DMS 273 treated with DMSO at 0.1 percent for 48 hours (cell line): ENCODE measurements around the gene MX2.
"Not testable (repeated sequence)": the region's sequence is repeated elsewhere in the genome, so short reads cannot be mapped to it uniquely, and the experiment has no call there.

Experiments
- DNase-seq: peaks from one replicate; lab custom pipeline; 2025; lab: John Stamatoyannopoulos, UW

The MX2 gene

DNA sequence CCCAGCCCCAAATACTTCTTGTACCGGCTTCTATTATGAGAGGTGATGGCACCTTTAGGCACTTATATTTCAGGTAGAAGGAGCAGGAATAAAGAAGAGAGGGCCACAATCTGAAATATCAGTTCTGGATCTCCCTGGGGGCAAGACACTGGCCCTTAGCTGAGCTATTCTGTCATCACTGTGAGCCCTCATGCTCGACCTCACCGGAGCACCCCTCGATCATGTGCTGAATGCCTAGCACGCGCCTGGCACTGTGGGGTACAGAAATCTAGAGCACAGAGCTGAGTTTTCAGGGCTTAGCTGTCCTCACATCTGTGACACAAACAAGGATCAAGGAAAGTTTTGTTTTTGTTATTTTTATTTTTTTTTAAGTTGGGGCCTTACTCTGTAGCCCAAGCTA lies 56.6 kb downstream of the MX2 start:
- no peak for DNase-seq

DNA sequence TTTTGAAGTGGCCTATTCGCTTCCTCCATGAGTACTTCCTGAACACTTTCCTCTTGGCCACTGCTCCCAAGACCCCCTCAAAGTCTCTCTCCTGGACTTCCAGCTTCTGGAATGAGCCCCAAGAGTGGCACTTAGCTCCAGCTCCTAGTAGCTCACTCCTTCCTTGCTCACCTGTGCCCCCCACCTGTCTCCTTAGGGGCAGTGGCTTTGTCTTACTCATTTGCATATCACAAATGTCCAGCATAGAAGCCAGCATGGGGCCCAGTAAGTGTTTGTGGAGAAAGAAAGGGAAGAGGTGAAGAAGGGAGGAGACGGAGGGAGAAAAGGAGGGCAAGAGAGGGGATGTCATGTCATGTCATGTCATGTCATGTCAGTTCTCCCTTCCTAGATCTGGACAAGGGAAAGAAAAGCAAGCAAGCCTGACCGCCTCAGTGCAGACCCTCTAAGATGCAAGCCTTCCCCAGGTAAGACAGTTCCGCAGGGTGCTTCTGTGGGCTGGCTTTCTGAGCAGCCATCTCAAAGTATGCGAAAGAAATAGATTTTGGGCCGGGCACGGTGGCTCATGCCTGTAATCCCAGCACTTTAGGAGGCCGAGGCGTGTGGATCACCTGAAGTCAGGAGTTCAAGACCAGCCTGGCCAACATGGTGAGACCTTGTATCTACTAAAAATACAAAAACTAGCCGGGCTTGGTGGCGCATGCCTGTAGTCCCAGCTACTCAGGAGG lies 57.3 kb downstream of the MX2 start:
- no peak for DNase-seq

DNA sequence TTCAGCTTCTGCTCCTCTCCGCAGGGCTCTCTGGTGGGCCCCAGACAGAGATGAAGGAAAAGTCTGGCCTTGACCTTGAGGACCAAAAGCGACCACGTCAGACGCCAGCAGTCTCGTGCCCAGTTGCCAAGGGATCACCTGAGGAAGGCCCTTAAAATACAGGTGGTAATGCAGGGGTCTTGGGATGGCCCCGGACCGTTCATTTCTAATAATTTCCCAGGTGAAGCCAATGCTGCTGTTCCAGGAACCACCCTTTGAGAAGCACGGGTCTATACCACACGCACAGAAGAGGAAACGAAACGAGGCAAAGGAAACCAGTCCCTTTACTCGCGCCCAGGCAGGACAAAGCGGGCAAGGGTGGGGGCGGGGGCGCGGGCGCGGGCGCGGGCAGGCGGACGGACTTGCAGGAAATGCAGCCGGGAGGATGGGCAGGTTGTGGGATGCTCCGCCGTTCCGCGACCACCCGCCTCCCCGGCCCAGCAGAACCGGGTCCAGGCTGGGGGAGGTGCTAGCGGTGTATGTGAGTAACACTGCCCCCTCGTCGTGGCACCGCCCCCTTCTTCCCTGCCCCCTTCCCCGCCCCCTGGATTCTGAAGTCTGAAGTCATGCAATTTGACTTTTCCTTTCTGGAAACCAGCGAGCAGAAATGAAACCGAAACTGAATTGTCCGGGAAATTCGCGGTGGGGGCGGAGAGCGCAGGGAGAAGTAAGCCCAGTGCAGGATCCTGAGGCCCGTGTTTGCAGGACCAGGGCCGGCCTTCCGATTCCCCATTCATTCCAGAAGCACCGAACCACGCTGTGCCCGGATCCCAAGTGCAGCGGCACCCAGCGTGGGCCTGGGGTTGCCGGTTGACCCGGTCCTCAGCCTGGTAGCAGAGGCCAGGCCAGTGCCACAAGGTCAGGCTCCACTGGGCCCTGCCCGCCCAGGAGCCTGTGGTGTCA lies 58.4 kb downstream of the MX2 start:
- peak; percentile 45 for DNase-seq

DNA sequence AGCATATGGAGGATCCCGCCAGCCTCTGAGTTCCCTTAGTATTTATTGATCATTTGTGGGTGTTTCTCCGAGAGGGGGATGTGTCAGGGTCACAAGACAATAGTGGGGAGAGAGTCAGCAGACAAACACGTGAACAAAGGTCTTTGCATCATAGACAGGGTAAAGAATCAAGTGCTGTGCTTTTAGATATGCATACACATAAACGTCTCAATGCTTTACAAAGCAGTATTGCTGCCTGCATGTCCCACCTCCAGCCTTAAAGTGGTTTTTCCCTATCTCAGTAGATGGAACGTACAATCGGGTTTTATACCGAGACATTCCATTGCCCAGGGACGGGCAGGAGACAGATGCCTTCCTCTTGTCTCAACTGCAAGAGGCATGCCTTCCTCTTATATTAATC lies 59.2 kb downstream of the MX2 start:
- not testable (repeated sequence) for DNase-seq

DNA sequence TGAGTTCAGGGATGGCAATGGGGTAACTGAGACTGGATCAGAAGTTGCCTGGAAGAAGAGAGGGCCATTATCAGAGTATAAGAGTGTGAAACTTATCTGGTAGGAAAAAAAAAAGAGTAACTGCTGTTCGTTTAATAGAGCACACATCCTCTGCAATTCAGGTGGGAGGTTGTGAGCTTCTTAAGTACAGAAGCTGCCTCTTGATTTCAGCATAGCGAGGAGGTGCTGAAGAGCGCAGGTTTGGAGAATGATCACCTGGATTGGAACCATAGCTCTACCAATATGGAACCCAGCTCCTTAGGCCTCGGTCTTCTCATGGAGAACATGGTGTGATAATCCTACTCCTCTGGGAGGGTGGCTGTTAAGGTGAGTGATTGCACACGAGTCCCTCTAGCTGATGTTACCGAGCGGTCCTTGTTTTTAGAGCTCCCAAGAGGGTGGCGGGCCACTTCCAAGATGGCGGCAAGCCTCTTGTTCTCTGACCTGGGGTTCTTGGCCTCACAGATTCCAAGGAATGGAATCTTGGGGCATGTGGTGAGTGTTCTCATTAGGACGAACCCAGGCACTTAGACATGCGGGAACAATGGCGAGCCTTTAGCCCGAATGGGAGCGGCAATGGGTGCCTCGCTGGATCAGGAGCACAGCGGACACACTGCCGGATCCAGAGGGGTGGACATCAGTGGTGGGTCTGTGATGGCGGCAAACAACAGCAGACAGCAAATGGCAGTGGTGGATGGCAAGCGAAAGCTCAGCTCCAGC lies 60.9 kb downstream of the MX2 start:
- DNase-seq, result no peak

DNA sequence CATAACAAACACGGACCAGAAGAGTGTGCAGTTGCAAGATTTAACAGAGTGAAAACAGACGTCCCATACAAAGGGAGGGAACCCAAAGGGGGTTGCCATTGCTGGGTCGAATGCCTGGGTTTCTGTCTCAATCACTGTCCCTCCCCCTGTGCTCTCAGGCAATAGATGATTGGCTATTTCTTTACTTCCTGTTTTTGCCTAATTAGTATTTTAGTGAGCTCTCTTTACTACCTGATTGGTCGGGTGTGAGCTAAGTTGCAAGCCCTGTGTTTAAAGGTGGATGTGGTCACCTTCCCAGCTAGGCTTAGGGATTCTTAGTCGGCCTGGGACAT lies 61.4 kb downstream of the MX2 start:
- not testable (repeated sequence) for DNase-seq

DNA sequence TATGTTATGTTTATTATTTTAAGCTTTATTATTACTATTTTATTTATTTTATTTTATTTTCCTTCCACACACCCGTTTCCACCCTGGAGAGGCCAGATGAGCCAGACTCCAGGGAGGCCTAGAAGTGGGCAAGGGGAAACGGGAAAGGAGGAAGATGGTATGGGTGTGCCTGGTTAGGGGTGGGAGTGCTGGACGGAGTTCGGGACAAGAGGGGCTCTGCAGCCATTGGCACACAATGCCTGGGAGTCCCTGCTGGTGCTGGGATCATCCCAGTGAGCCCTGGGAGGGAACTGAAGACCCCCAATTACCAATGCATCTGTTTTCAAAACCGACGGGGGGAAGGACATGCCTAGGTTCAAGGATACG lies 63.7 kb downstream of the MX2 start:
- DNase-seq, result no peak

DNA sequence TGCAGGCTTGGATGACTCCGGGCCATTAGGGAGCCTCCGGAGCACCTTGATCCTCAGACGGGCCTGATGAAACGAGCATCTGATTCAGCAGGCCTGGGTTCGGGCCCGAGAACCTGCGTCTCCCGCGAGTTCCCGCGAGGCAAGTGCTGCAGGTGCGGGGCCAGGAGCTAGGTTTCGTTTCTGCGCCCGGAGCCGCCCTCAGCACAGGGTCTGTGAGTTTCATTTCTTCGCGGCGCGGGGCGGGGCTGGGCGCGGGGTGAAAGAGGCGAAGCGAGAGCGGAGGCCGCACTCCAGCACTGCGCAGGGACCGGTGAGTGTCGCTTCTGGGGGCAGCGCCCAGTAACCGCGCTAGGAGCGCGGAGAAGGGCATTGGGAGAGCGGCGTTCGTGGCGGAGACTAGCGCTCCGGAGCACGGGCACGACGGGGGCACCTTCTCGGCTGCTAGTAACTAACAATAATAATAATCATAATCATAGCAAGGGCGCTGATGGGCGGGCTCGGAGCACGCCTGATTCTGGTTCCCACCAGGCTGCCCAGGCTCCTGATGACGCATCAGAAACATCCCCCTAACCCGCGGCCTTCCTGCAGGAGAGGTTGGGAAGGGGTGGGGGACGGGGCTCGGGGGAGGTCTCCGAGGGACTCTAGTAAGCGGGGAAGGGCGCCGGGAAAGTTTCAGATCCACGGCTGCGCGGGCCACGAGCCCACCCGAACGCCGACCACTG lies 64.3 kb downstream of the MX2 start, which contains the start of gene MX1:
Gene MX1, plus strand, starts transcription at position 286 of the 722 bp plus-strand sequence. CDS start 5,832 bp downstream, outside the sequence.
- no peak for DNase-seq

DNA sequence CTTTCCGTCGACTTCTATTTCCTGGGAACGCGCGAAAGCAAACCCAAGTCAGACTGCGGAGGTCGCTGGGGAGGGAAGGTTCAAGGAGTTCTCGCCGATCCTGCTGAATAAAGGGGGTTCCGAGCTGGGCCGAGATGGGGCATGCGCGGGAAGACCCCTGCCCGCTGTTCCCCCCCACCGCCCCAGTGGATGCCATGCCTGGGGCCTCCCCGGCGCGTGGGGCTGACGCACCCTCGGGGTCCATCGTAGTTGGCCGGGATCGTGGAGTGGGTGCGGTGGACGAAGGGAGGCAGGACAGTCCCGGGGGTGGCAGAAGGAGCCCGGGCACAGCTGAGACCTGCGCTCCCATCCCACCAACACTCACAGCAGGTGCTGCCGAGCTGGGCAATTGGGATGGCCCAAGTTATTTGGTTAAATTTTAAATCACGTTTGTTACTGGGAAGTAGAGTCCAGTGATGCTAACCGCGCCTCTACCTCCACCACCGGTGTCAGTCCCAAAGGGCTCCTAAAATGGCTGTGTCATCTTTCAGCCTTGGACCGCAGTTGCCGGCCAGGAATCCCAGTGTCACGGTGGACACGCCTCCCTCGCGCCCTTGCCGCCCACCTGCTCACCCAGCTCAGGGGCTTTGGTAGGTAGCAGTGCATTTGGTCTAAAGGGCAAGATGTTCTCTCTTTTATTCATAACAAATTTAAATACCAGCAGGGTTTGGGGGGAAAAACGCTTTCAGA lies 65.0 kb downstream of the MX2 start:
- DNase-seq, result no peak

DNA sequence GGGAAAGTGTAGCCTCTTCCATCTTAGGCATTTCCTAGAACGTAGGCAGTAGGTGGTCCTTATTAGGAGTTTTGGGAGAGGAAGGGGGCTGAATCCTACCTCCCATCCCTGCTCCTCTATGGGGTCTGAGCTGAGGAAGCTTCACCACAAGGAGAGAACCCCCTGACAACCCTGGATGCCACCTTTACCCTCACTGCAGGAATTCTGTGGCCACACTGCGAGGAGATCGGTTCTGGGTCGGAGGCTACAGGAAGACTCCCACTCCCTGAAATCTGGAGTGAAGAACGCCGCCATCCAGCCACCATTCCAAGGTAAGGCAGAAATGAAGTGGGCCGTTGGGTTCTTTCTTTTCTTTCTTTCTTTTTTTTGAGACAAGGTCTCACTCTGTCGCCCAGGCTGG lies 65.7 kb downstream of the MX2 start:
- DNase-seq, result no peak

DNA sequence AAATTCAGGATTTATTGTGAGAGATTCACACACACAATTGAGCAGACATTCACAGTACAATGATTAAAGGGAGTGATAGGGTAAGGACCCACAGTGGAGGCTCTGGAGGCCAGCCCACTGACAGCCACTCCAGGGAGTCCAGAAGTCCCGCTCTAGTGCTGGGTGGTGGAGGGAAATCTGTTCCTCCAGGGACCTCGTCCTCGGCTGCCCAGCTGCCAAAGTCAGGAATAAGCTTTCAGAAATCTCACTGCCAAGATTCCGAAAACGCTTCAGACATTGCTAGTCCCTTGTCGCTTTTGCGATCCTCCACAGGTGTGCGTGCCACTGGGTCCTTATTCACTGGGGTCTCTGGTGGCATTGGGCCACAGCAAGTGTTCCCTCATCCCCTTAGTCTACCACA lies 66.5 kb downstream of the MX2 start:
- DNase-seq, result no peak

DNA sequence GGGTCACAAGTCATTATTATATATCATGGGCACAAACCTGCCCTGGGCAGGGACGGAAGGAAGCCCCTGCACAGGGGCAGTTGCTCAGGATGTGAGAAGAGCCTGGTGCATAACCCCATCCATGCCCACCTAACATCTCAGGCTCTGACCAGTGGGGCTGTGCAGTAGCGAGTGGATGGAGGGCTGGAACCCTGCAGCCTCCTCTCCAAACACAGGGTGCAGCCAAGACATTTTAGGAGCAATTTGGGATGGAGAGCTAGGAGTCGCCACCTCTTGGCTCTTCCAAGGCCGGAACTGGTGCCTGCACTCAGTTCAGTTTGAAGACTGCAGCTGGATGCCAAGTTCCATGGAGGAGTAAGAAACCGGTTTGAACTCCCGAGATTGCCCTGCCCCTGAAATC lies 67.0 kb downstream of the MX2 start:
- DNase-seq, result no peak

DNA sequence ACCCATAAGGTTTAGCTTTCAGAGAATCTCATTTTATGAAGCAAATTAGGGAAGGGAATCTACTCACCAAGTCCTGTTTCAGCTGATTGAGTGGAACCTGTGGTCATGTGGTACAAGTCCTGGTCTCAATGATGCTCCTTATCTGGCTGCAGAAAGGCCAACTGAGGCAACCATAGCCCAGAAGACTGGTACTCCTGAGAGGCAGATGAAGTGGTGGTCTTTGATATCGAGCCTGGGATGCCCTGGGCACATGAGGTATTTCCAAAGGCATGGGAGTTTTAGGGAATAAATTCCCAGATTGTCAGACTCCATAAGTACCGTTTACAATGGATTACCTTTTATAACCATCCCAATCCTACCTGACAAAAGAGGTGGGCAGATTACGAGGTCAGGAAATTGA lies 67.5 kb downstream of the MX2 start:
- no peak for DNase-seq

DNA sequence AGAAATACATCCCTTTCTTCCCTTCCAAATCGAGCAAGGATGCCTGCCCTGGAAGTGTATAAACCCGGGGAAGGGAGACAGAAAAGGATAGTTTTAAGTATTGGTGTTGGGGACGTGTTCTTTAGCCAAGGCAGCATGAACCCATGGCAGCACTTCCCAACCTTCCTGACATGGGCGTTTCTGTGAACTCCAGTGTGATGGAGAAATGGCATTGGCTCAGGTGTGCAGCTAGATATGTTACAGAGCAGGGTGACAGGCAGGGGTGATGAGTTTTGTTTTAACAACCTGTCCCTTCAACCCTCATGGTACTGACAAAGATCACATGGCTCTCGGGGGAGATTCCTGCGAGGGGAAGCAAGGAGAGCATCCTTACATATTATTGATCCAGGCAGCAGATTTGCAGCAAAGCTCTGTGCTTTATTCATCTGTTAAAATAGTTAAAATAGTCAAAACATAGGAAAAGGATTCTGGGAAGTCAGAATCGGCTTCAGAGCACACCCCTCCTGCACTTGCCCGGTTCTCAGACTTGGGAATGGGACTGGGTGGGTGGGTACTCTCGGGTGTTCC lies 68.2 kb downstream of the MX2 start:
- DNase-seq, result no peak

DNA sequence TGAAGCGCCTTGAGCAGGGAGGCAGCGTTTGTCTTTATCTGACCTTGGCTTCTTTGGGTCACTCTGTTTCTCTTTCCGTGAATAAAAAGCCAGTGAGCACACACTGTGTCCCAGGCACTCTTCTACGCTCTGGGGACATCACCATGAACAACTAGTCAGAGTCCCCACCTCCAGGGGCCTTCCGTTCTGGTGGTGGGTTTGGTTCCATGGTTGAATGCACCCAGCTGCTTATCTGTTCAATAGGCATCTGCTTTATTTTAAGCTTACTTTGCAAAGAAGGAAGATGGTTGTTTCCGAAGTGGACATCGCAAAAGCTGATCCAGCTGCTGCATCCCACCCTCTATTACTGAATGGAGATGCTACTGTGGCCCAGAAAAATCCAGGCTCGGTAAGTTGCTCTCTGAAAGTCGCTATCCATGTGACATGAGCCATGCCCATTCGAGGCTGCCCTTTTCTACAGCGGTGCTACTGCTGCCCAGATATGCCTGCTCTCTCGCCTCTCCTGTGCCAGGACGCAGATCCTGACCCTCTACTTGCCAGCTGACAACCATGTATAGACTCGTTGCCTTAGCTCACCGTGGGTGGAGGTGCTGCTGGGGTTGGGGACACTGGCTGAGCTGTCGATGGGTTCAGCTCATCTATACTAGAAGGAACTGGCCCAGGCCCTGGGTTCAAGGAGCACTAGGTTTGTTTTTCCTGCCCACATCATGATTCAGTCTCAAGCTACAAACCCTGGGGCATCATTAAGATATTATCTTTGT lies 70.1 kb downstream of the MX2 start:
- no peak for DNase-seq

DNA sequence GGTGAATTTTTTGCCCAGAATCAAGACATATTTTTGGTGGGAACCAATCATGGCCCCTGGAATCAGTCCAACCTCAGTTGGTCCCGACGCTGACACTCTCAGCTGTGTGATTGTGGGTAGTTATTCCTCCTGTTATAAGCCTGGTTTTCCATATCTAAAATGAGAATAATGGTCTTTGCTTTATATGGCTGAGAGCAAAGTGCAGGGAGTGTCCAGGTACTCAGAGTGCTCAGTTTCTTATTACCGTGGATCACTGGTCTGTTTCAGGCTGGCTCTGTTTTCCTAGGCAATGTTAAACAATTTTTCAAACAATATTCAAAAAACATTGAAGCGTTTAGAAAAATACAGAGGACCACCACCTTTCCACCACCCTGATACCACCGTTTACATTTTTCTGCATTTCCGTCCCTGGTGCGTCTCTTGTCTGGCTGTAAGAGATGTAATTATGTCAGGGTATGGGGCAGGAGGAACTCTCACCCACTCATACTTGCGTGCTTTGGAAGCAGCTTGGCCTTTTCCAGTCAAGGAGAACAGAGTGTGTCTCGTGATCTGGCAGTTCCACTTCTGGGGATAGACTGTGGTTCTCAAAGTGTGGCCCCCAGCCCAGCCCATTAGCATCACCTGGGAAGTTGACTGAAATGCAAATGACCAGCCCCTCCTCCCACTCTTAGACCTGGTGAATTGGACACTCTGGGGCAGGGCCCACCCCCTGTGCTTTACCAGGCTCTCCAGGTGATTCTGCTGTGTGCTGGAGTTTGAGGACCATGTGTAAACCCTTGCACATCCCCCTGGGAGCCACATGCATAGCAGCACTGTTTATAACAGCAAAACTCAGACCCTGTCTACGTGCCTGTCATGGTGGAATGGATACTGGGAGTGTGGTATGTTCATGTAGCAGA lies 71.0 kb downstream of the MX2 start:
- DNase-seq, result no peak

DNA sequence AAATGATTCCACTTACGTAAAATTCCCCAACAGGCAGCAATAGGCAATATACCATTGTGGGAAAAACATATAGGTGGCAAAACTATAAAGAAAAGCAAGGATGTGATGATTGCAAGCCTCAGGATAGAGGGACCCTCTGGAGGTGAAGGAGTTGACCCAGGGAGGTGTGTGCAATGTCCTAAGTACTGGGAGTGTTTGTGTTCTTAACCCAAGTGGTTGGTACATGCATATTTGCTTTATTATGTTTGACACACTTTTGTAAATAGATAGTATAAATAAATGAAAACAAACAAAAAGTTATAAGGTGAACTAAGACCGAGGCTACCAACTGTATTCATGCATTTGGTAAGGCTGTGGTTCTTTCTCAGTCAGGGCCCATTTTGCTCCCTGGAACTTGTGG lies 71.7 kb downstream of the MX2 start:
- DNase-seq, result no peak

DNA sequence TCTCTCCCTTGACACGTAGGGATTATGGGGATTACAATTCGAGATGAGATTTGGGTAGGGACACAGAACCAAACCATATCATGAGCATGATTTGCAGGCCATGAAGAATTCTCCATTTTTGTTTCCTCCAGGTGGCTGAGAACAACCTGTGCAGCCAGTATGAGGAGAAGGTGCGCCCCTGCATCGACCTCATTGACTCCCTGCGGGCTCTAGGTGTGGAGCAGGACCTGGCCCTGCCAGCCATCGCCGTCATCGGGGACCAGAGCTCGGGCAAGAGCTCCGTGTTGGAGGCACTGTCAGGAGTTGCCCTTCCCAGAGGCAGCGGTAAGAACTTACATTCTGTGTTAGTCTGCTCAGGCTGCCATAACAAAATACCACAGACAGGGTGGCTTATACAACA lies 73.9 kb downstream of the MX2 start:
- DNase-seq, result no peak

DNA sequence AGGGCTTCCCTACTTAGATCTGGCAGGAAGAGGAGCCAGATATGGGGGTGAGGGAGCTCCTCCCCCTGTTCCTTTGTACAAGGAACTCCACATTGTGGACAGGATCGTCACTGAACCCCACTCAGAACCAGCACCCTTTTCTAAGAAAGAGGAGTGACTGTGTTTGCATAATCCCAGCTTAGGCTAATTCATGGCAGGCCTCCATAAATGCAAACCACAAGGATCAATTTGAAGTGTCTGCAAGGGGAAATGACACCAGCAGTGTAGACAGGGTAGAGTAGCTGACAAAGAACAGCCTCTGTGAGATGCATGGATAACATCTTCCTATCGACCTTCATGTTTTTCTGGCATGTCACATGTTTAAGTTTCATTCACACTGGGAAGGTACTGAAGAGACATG lies 75.9 kb downstream of the MX2 start:
- DNase-seq, result no peak
